ENCODE measurements around the gene C22orf23.

The C22orf23 gene

DNA sequence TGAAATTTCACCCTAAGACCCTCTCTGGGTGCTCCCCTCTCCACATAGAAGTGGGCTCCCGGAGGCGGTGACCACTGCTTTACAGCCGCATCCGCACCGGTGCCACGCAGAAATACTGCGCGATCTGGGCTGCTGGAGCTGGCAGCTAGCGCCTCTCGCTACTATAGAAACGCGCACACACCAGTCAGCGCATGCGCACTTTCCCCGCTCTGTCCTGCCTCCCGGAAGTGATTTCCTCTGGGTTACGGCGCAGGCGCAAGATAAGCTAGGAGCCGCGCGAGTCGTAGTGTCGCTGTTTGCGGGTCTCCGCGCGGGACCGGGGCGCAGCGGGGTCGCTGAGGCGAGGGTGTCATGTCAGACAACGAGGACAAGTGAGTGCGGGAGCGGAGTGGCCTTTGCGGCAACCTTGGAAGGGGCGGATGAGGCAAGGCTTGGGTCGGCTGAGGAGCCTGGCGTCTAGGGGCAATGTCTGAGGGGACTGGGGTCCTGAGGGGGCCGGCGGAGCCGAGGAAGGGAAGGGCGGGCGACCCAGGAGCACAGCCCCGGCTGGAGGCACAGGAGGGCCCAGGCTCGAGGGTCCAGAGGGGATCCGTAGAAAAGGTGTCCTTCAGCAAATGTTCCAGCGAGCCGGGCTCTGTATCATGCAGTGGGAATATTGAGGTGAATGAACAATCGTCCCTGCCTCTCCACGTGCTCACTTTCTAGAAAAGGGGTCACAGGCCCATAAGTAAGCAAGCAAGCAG is at the start of gene C22orf23, which contains the start of gene POLR2F:
C22orf23 (minus strand) TSS at position 165 of the 743 bp plus-strand sequence. CDS start 452 bp downstream, outside the sequence.
POLR2F (plus strand) TSS at position 263 of the 743 bp plus-strand sequence; CDS start at position 352, 89 bp downstream.
- peak; percentile 40 to 92 (median 88) for DNase-seq

DNA sequence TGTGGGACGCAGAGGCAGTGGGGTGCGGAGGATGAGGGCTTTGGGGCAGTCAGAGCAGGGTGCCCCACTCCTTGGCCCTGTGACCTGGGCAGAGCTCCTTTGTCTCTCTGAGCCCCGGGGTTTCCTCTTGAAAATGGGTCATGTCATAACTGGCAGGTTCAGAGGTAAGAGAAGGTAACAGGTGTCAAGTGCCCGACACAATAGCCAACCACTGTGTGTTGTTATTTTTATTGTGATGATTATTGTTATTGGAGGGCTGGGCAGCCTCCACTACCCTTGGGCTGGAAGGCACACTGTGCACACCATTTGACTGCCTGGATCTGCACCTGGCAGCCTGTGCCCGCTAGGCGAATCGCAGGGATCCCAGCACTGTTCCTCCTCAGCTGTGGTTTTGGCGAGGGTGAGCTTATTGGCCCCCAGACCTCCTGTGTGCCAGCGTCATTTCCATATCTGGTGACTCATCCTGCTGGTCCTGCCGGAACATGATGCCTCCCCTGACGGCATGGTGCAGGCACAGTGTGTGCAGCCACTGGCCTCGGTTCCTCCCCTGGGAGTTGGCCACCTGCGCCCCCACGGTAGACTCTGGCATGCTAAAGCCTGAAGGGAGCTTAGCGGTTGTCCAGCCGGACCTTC is 46.4 kb upstream of the C22orf23 start:
- peak in 9 of 14 donors; percentile 35 to 89 (median 48) for DNase-seq

DNA sequence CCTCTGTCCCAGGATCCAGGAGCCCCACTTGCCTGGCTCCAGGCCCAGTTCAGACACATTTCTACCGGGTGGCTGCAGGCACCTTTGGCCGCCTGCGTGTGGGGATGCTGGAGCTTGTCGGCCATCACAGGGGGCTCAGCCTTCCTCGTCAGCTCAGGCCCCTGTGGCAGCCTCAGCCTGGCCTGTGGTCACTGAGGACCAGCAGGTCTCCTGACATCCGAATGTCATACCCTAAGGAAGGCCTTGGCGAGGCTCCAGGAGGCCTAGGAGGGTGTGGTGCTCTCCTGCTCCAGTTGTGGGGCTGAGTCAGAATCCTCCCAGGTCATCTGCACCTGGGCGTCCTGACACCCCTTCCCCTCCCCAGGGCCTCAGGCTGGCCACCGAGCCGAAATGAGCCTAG is 45.8 kb upstream of the C22orf23 start:
- DNase-seq = no peak

DNA sequence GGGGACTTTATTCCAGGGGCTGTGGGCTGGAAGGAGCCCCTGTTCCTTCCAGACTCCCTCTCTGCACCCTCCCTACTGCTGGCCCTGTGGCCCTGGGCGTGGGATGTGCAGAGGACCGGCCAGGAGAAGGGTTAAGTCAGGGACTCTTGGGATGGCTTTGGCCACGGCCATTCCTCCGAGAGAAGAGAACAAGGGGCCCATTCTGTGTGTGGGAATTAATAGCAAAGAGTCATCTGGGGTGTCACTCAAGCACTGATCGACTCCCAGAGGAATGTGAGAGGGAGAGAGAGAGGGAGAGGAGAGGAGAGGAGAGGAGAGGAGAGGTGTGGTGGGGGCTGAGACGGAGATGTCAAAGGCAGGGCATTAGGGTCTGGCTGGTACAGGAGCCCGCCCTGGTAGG is 45.1 kb upstream of the C22orf23 start:
- peak in 5 of 14 donors; percentile 25 to 67 (median 64) for DNase-seq

DNA sequence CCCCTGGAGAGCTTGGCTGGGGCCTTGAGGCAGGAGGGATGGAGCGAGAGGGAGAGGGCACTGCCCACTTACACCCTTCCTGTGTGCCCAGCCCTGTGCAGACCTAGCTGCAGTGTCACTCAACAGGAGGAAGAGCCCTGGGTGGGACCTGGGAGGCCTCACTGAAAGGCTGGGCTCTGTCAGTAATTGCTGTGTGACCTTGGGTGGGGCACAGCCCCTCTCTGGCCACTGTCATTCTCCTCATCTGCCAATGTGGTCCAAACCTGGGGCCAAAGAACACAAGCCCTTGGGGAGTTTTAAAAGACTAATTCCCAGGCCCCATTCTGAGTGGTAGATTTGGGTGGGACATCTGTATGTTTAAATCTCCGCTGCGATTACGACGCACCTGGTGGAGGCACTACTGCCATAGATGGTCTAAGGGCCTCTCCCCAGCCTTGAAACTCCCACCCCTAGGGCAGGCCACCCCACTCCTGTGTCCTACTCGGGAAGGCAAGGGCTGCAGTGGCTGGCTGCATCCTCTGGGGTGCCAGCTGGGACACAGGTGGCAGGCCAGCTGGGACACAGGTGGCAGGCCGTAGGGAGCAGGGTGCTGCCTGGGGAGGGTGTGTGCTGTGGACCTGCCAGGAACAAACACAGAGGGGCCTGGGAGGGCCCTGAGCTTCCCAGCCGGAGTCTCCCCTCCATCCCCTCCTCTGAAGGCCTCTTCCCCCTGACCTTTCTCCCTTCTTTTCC is 43.3 kb upstream of the C22orf23 start:
- DNase-seq = peak in 1 of 14 donors; percentile 44

DNA sequence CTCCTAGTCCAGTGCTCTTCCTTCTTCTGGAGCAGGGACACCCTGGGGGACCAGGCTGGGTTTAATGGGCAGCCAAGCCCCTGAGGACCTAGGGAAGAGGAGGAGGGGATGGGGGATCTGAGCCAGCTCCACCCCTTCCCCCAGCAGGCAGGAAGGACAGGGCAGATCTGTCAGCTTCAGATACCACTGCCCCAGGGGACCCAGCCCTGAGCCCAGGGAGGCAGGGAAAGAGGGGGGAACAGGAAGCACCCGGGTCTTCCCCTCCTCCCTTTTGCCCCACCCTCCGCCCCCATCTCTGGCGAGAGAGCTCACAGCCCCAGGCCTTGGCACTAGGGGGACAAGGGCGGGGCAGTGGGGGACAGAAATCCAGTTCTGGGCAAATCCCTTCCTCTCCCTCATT is 42.7 kb upstream of the C22orf23 start:
- DNase-seq = no peak

DNA sequence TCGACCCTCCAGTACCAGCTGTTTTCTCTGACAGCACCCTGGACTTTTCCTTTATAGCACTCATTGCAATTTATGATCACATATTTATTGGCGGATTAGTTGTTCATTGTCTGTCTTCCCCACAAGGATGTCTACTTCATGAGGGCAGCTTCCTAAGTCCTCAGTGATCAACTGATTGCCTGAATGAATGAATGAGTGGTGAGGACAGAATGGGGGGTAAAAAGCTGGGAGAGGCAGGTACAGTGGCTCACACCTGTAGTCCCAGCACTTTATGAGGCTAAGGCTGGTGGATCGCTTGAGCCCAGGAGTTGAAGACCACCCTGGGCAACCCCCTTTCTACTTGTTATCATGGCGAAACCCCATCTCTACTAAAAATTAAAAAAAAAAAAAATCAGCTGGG is 42.1 kb upstream of the C22orf23 start:
- no peak for DNase-seq

DNA sequence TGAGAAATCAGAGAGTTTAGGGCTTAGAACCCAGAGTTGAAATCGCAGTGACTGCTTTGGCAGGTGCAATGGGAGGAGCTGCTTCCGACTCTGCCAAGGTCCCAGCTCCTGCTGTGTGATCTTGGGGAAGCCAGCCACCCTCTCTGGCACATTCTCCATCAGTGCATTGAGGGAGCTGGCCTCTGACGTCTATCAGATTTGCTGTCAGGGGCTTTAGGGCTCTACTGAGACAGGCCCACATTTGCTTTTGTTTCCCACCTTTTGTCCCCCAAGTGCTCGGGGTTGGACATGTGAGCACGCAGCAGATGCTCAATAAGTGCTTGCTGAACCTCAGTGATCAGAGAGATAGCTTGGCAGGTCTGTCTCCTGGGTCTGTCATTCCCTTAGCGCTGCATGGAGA is 41.6 kb upstream of the C22orf23 start:
- no peak for DNase-seq

DNA sequence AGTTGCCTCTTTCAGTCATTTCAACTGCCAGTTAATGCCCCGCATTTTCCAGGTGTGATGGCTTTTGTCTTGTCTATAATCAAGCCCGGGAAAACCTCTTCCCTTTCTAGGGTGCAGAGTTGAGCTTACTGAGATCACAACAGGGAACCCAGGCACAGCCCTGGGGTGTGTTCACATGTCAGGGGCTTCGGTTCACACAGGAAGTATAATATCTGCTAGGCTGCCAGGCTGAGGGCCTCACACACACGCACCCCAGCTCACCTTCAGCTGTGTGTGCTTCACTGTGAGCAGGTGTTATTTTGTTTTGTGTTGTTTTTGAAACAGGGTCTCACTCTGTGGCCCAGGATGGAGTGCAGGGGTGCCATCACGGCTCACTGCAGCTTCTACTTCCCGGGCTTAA is 40.6 kb upstream of the C22orf23 start:
- no peak for DNase-seq

DNA sequence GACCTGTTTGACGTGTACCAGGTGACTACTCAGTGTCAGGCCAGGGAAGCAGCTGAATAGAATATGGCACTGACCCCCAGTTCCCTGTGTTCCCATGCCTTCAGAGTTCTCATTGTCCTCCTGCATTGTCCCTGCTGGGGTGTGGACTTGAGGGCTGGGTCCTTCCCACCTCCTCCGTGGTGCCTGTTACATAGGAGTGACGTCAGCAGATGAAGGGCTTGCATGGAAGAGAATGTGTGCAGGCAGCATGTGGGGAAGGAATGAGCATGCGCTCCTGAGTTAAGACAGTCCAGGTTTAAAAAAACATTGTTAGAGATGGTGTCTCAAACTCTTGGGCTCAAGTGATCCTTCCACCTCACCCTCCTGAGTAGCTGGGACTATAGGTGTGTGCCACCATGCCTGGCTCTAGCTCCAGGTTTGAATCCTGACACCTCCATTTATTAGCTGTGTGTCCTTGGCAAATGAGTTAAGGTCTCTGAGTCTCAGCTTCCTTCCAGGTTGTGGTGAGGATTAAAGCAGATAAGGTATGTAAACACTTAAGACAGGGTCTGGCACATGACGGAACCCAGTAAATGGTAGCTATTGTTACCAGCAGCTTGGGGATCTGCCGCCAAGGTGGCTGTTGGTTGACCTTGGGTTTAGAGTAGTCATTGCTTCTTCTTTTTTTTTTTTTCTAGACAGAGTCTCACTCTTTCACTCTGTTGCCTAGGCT is 38.5 kb upstream of the C22orf23 start:
- no peak for DNase-seq

DNA sequence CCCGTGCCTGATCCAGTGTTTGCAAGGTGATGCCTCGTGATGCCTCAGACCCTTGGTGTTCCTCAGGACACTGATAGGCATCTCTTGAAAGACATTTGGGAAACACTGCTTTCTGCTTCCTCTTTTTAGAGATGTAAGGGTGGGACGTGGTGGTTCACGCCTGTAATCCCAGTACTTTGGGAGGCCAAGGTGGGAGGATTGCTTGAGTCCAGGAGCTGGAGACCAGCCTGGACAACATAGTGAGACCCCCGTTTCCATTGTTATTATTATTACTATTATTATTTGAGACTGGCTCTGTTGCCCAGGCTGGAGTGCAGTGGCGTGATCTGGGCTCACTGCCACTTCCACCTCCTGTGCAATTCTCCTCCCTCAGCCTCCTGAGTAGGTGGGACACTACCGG is 37.5 kb upstream of the C22orf23 start:
- DNase-seq = no peak

DNA sequence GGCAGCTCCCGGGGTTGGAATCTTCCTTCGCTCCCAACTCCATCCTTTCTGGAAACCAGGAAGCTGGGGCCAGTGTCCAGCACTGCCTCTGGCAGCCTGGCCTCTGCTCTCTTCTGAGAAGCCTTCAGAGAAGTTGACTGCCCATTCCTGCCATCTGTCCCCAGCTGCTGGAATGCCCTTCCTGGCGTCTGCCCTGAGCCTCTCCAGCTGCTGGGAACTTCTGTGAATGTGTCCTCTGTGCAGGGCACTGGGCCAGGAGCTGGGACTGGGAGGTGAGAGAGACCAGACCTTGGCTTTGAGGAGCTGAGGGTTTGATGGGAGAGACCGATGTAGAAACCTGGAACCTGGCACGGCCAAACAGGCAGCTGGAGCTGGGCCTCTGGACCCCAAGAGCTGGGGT is 36.9 kb upstream of the C22orf23 start:
- DNase-seq = no peak

DNA sequence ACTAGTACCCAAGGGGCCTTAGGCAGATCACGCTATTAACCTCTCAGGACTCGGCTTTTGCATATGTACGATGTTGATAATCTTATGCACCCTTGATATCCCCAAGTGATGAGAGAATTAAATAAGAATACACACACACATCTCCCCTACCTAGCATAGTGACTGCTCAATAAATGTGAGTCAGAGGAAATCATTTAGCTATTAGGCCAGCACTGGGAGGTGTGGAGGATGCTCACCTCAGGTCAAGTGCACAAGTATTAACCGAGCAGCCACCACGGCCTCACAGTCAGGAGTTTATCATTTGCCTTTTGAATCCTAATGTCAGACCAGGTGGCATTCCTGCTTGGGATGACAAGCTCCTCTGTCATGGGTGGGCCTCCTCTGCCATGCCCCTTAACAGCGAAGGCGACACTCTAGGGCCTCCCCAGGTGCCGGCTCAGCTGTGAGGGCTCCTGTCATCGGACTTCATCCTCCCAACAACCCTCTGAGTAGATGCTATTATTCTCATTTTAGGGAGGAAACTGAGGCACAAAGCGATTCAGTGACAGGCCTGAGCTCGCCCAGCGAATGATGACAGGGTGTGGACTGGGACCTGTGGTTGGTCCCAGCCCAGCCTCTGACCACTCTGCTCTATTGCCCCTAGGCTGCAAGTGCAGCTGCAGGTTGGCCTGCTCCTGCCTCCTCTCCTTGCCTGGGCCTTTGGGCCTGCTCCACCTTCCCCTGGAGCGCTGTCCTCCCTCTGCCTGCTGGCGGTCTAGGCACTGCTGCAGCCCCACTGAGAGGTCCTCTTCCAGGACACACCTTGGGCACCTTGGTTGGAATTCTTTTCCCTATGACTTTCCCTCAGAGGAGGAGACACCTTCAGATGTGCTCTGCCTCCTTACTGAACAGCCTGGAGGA is 36.0 kb upstream of the C22orf23 start:
- no peak for DNase-seq

DNA sequence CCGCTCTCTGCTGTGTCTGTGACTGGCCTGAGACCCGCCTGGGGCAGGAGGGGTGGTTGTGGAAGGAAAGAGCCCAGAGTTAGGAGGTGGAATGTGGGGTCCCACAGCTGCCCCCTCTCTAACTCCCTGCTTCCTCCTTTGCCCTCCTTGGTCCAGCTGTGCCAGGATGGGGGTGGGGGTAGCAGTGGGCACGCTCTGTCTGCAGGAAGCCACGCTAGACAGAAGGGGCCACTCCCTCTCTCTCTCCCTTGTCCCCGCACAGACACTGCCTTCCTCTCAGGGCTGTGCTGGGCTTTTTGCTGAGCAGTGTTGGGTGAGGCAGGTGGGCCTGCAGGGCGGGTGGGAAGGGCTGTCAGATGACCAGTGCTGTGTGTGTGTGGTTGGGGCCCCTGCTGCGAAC is 33.0 kb upstream of the C22orf23 start:
- DNase-seq = peak in 1 of 14 donors; percentile 65

DNA sequence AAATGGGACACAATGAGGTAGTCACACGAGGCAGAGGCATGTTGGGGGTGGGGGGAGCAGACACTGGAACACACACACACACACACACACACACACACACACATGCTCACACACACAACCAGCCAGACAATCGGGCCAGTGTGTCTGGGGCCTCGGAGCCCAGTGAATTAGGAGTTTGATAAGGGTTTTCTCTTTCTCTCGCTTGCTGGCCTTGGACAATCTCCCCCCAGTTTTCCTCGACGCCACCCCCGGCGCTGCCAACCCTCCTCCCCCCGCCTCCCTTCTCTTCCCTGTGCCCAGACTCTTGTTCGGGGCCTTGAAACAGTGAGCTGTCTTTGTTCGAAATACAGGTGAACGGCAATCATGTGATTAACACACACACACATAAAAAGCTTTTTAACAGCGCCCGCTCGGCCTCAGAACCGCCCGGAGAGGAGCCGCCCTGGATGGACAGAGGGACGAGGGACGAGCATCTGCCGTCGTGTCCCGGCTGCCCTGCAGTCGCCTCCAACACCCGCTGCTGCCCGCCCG is 32.4 kb upstream of the C22orf23 start:
- peak in 12 of 14 donors; percentile 17 to 94 (median 70) for DNase-seq

DNA sequence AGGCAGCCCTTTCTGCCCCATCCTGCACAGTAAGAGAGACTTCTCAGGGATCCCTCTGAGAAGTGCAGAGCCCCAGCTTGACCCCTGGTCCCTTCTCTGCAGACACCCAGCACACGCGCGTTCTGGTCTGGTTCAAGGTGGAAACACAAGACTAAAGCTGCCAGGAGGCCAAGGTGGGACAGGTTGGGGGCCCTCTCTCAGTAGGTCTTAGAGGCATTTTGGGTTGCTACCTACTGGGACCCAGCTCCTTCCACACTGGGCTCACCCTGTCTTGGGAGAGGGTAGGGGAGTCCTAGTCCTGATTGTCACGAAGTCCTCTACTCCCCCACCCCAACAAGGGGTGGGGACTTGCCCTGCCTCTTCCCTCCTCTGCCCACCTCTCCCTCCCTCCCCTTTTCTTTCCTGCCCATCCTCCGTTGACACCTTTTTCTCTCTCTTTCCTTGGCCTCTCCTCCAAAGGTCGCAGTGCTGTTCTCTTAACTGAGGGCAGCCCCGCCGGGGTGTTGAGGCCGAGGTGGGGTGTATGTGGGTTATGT is 31.7 kb upstream of the C22orf23 start:
- DNase-seq = no peak

DNA sequence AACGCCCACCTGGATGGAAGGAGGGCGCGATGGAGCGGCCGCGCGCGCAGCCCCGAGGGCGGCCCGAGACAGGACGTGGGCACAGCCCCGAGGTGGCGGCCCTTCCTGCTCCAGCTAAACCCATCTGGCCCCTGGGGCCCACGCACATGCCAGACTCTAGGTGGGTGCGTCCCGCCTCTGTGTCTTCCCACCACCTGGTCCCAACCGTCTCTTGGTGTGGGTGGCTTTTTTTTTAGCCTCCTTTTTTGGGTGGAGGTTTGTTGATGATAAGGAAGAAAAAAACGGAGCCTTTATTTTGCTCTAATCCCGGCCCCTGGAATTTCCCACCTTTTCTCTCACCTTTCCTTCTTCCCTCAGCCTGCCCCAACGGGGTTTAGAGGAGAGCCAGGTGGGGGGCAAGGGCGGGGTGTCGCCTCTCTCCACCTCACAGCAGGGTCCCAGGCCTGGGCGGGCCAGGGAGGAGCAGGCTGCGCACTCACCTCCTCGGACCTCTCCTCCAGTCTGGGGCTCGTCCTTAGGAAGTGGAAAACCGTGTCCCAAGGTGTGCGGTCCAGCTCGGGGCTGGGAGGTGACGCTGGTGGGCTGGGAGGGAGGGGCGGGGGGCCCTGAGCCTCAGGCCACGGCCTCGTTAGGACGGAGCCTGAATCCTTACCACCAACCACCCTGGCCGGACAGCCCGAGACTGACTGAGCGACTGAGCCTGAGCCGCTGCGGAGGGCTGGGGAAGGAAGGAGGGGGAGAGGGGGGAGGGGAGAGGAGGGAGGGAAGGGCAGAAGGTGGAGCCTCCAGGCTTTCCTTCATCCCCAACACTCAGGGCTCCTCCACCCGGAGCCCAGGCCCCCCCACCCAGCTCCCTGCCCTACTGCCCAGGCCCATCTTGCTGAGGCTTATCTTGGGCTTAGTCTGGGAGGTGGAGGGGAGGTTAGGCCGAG is 30.7 kb upstream of the C22orf23 start, which contains the start of gene SOX10:
SOX10 (minus strand) TSS at position 696 of the 932 bp plus-strand sequence. CDS start 771 bp downstream, outside the sequence.
- peak in 9 of 14 donors; percentile 39 to 78 (median 61) for DNase-seq

DNA sequence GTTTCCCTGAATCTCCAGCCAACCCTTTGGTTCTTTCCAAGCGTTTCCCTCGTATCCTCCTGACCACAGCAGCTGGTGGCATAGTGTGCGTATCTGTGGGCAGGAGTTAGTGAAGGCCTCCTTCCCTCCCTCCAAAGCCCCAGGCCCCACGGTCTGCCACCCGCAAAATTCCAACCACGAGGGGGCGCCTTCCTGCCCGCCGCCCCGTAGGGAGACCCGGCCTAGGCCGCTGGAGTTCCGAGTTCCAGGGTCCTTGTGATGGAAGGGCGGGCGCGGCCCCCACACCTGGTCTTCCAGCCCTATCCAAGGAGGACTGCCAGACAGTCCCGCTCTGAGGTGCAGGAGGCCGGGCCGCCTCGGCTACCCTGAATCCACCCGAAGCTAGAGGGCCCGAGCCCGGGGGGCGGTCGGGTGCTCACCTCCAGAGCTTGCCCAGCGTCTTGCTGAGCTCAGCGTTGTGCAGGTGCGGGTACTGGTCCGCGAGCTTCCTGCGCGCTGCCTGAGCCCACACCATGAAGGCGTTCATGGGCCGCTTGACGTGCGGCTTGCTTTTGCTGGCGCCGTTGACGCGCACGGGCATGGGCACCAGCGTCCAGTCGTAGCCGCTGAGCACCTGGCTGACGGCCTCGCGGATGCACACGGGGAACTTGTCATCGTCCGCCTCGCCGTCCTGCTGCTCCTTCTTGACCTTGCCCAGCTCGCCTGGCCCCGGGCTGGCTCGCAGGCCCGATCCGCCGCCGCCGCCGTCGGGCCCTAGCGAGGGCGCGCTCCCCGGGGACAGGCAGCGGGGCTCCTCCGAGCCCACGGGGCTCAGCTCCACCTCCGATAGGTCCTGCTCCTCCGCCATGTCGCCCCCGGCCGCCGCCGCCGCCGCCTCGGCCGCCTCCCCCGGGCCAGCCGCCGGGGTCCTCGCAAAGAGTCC is 29.8 kb upstream of the C22orf23 start:
- peak in 2 of 14 donors; percentile 36 to 50 for DNase-seq
